Hair follicle dermal papilla cell (primary cell): Measurements from ENCODE around the gene FOXO3B. TPM values are rescaled to one million over a fixed set of nuclear protein-coding genes. Genes with fewer than 3 reads are reported as not detected.

Experiments used
- small RNA-seq: library from RNA; depleted of rRNA; stranded (forward); fragments of <200 nt; gene quantifications from one replicate; pipeline ENCODE3, GENCODE V24; 2012
- total RNA-seq: library from RNA; depleted of rRNA; stranded (reverse); fragments of >200 nt; gene quantifications from 2 replicates; pipeline ENCODE4 v1.2.3, GENCODE V29; 2012

The FOXO3B gene
- total RNA-seq = 11.0 and 16.8 TPM in 2 replicates

GRCh38 chr17:18681767-18682571 lies at the start of gene FOXO3B:
Gene FOXO3B, minus strand, starts transcription at chr17:18682314. Its CDS starts 663 bp downstream, at chr17:18681651.

GRCh38 chr17:18644291-18644690 lies 37.8 kb downstream of the FOXO3B start, which contains the start of gene TBC1D28:
Gene TBC1D28, minus strand, starts transcription at chr17:18644391. Its CDS starts 3,039 bp downstream, at chr17:18641352.

Small RNA genes within 50 kb of the gene (small RNA-seq; reads per million reads assigned to genes)
- gene AC026271.2 (not detected), gene AC026271.4 (not detected)

Other genes starting within 250 kb of the FOXO3B start
- 0.49 TPM in 1 of 2 replicates, not detected in the other for gene LGALS9C, start 205.5 kb downstream of the FOXO3B start, total RNA-seq
- not detected in 2 replicates for gene TBC1D28, start 37.9 kb downstream of the FOXO3B start, total RNA-seq
- 0.24 and 0.32 TPM in 2 replicates for gene FBXW10, start 61.7 kb upstream of the FOXO3B start, total RNA-seq
- gene TVP23B, start 98.9 kb upstream of the FOXO3B start, total RNA-seq = 52.8 and 65.9 TPM in 2 replicates
- gene PRPSAP2, start 175.8 kb upstream of the FOXO3B start, total RNA-seq = 18.2 and 21.6 TPM in 2 replicates